GM13977 (cell line): ENCODE data around the gene ALDOB.

ENCODE experiments used
- DNase-seq: peaks from one replicate; pipeline ENCODE4 v3.0.0; 2012; ENCODE audit warnings: low spot score
- CTCF ChIP-seq: IDR thresholded peaks from 2 replicates; pipeline ENCODE4 v1.5.1; 2012; ENCODE audit warnings: mild to moderate bottlenecking, control low read depth; ENCODE audit not compliant: insufficient read depth; ENCODE audit errors: extremely low read depth, missing control alignments
- in situ Hi-C: fragments of 300-500 bp; cut with MboI; formaldehyde crosslinking; loops from one replicate; pipeline ENCODE4 v1.12.0; 2022; ENCODE audit warnings: low sequenced_read_pairs, low pct_unique_long_range_greater_than_20kb, mixed read lengths, inconsistent platforms; ENCODE audit not compliant: unreplicated experiment

ALDOB gene

GRCh38 chr9:101427358-101427757 lies 8.2 kb downstream of the ALDOB start:
- in situ Hi-C loops: no loop called here
- DNase-seq: no peak
- TF ChIP-seq CTCF: no peak

- TF ChIP-seq CTCF: no peak
- in situ Hi-C loops: no loop called here
- DNase-seq: no peak
Measured at GRCh38 chr9:101421653-101422065, 13.9 kb downstream of the ALDOB start.

- in situ Hi-C loops: no loop called here
- no peak for DNase-seq
- no peak for TF ChIP-seq CTCF
Measured at GRCh38 chr9:101419863-101420262, 15.7 kb downstream of the ALDOB start.

GRCh38 chr9:101418518-101419430 lies 16.8 kb downstream of the ALDOB start:
- in situ Hi-C loops: no loop called here
- TF ChIP-seq CTCF: no peak
- no peak for DNase-seq

GRCh38 chr9:101417977-101418376 lies 17.6 kb downstream of the ALDOB start:
- TF ChIP-seq CTCF: no peak
- DNase-seq: no peak
- in situ Hi-C loops: no loop called here

GRCh38 chr9:101417389-101417788 lies 18.2 kb downstream of the ALDOB start:
- in situ Hi-C loops: no loop called here
- DNase-seq: no peak
- no peak for TF ChIP-seq CTCF
